Neural progenitor cell (in vitro differentiated cells): ENCODE results near the gene SLC39A1. TPM values are rescaled to one million over a fixed set of nuclear protein-coding genes. Genes with fewer than 3 reads are reported as not detected.

Experiments used
- DNase-seq: peaks from one replicate; pipeline ENCODE4 v3.0.0-alpha.2; 2016; ENCODE audit warnings: low spot score
- H2AFZ ChIP-seq: fragments of 200-600 bp; sonication (generic); replicated peaks from 2 replicates; pipeline ENCODE4 v1.6.1; 2016; ENCODE audit warnings: antibody characterized with exemption
- H3F3A ChIP-seq: fragments of 200-600 bp; sonication (generic); 2 replicates; pipeline ENCODE4 v1.6.1; 2016; ENCODE audit warnings: antibody characterized with exemption, low read depth
- H3K27ac ChIP-seq: fragments of 200-600 bp; sonication (generic); 2 replicates; pipeline ENCODE4 v1.5.1; 2016; ENCODE audit warnings: mild to moderate bottlenecking
- H3K27me3 ChIP-seq: fragments of 200-600 bp; sonication (generic); 2 replicates; pipeline ENCODE4 v1.6.1; 2016; ENCODE audit warnings: mild to moderate bottlenecking, moderate library complexity
- H3K36me3 ChIP-seq: fragments of 200-600 bp; sonication (generic); 2 replicates; pipeline ENCODE4 v1.5.1; 2016
- H3K4me1 ChIP-seq: fragments of 200-600 bp; sonication (generic); 2 replicates; pipeline ENCODE4 v1.6.1; 2016; ENCODE audit warnings: mixed run types
- H3K4me2 ChIP-seq: fragments of 200-600 bp; sonication (generic); 2 replicates; pipeline ENCODE4 v1.6.1; 2016
- H3K4me3 ChIP-seq: fragments of 200-600 bp; sonication (generic); 2 replicates; pipeline ENCODE4 v1.5.1; 2016
- H3K79me2 ChIP-seq: fragments of 200-600 bp; sonication (generic); 2 replicates; pipeline ENCODE4 v1.6.1; 2016; ENCODE audit warnings: low read depth
- H3K9ac ChIP-seq: fragments of 200-600 bp; sonication (generic); 2 replicates; pipeline ENCODE4 v1.6.1; 2016
- H3K9me3 ChIP-seq: fragments of 200-600 bp; sonication (generic); 2 replicates; pipeline ENCODE4 v1.5.1; 2016; ENCODE audit warnings: low read depth
- H4K20me1 ChIP-seq: fragments of 200-600 bp; sonication (generic); 2 replicates; pipeline ENCODE4 v1.6.1; 2016; ENCODE audit warnings: low read depth
- H3K27ac Mint-ChIP-seq: 3 replicates; pipeline ENCODE4 v1.8.0; 2021; ENCODE audit warnings: mixed read lengths
- H3K27me3 Mint-ChIP-seq: 2 replicates; pipeline ENCODE4 v1.8.0; 2022; ENCODE audit warnings: low read depth, mild to moderate bottlenecking, inconsistent platforms, moderate library complexity, mixed read lengths; ENCODE audit not compliant: insufficient read depth
- H3K36me3 Mint-ChIP-seq: 3 replicates; pipeline ENCODE4 v1.8.0; 2021; ENCODE audit warnings: mixed read lengths
- H3K4me1 Mint-ChIP-seq: 3 replicates; pipeline ENCODE4 v1.8.0; 2021; ENCODE audit warnings: mixed read lengths
- H3K4me3 Mint-ChIP-seq: 3 replicates; pipeline ENCODE4 v1.8.0; 2021; ENCODE audit warnings: mild to moderate bottlenecking, moderate library complexity, mixed read lengths
- H3K9me3 Mint-ChIP-seq: 3 replicates; pipeline ENCODE4 v1.8.0; 2020; ENCODE audit warnings: mixed read lengths
- EZH2 ChIP-seq: fragments of 200-600 bp; sonication (generic); IDR thresholded peaks from 2 replicates; pipeline ENCODE4 v1.6.1; 2017; ENCODE audit warnings: antibody characterized with exemption, mild to moderate bottlenecking, moderate library complexity
- EZH2phosphoT487 ChIP-seq: fragments of 200-600 bp; sonication (generic); IDR thresholded peaks from 2 replicates; pipeline ENCODE4 v1.6.1; 2017; ENCODE audit warnings: antibody characterized with exemption
- total RNA-seq: library from RNA; depleted of rRNA; stranded (reverse); fragments of >200 nt; gene quantifications from 2 replicates; pipeline ENCODE4 v1.2.3, GENCODE V29; 2015; ENCODE audit warnings: low replicate concordance
- TF ChIP-seq, protein P1 (sequence below): fragments of 200-600 bp; sonication (generic); IDR thresholded peaks from 2 replicates; pipeline ENCODE4 v1.5.1; 2017; ENCODE audit warnings: antibody characterized with exemption, mild to moderate bottlenecking

The SLC39A1 gene
- total RNA-seq, 1 donor from 2014 or later, result 73.2 TPM

DNA sequence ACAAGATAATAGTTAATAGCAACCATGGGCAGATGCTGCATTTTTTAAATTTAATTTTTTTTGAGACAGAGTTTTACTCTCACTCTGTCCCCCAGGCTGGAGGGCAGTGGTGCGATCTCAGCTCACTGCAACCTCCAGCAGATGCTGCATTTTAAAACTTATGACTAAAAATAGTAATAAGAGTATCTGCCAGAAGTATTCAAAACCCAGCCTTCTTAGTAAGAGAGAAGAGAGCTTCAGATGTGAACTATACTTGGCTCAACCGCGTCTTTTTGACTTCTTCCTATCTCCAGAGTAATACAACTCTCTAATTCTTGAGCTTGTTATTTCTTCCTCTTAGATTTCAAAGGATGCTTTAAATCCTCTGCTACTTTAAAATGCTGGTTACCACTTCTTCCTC is 31.9 kb upstream of the SLC39A1 start:
- peaks cover 30% of the 10 kb centered on the region for H3K36me3 Mint-ChIP-seq

DNA sequence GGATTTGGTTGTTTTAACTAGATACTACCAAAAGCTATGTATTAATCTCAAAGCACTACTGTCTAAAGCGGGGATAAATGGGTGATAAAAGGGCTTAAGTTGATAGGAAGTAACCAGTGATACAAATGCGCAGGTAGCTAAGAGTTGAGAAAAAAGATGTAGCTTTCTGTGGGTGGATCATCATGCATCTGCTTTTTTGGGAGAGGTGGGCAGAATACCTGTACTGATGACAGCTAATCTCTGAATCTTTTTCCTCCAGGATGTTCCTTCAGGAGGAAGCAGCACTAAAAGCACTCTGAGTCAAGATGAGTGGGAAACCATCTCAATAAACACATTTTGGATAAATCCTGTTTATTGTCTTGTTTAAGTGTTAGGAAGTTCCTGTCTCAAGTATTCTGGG is 28.5 kb upstream of the SLC39A1 start:
- Histone ChIP-seq H3K27me3 (no peaks in the 10 kb centered on the region), H3K27ac (peak overlapping the region; percentile 34), H3K4me2 (peak overlapping the region; percentile 100), H3K79me2 (peaks cover 29% of the 10 kb centered on the region), H2AFZ (no peak overlapping the region), H3K9me3 (no peaks in the 10 kb centered on the region), H3K36me3 (peaks cover 14% of the 10 kb centered on the region), H3K4me3 (peak overlapping the region; percentile 87), H4K20me1 (peaks cover 18% of the 10 kb centered on the region), H3K4me1 (peaks cover 14% of the 10 kb centered on the region), H3K9ac (peak overlapping the region; percentile 87), H3F3A (peaks cover 62% of the 10 kb centered on the region)
- Mint-ChIP-seq H3K4me1 (peaks cover 23% of the 10 kb centered on the region), H3K27me3 (peaks cover 6% of the 10 kb centered on the region), H3K36me3 (peaks cover 30% of the 10 kb centered on the region), H3K27ac (no peak overlapping the region), H3K9me3 (no peaks in the 10 kb centered on the region), H3K4me3 (peak overlapping the region; percentile 98)
- TF ChIP-seq, protein P1, sequence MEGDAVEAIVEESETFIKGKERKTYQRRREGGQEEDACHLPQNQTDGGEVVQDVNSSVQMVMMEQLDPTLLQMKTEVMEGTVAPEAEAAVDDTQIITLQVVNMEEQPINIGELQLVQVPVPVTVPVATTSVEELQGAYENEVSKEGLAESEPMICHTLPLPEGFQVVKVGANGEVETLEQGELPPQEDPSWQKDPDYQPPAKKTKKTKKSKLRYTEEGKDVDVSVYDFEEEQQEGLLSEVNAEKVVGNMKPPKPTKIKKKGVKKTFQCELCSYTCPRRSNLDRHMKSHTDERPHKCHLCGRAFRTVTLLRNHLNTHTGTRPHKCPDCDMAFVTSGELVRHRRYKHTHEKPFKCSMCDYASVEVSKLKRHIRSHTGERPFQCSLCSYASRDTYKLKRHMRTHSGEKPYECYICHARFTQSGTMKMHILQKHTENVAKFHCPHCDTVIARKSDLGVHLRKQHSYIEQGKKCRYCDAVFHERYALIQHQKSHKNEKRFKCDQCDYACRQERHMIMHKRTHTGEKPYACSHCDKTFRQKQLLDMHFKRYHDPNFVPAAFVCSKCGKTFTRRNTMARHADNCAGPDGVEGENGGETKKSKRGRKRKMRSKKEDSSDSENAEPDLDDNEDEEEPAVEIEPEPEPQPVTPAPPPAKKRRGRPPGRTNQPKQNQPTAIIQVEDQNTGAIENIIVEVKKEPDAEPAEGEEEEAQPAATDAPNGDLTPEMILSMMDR, result no peak
- TF ChIP-seq EZH2phosphoT487 (no peak), EZH2 (no peak)
- DNase-seq, result no peak

More for the DNA sequence above, 31.9 kb upstream of the SLC39A1 start:
- Histone ChIP-seq H4K20me1 (peaks cover 18% of the 10 kb centered on the region), H3K79me2 (peaks cover 29% of the 10 kb centered on the region), H3K4me2 (no peak overlapping the region), H3K36me3 (peaks cover 14% of the 10 kb centered on the region), H3K4me3 (no peak overlapping the region), H3K27me3 (no peaks in the 10 kb centered on the region), H3K9ac (no peak overlapping the region), H3F3A (peaks cover 63% of the 10 kb centered on the region), H3K4me1 (peaks cover 14% of the 10 kb centered on the region), H3K27ac (no peak overlapping the region), H3K9me3 (no peaks in the 10 kb centered on the region), H2AFZ (no peak overlapping the region)
- H3K27ac Mint-ChIP-seq, result no peak overlapping the region
- no peaks in the 10 kb centered on the region for H3K9me3 Mint-ChIP-seq
- peaks cover 20% of the 10 kb centered on the region for H3K4me1 Mint-ChIP-seq
- no peak for DNase-seq
- H3K27me3 Mint-ChIP-seq, result peaks cover 6% of the 10 kb centered on the region
- H3K4me3 Mint-ChIP-seq, result no peak overlapping the region
- TF ChIP-seq EZH2phosphoT487 (no peak), EZH2 (no peak)
- TF ChIP-seq, protein P1, result no peak

DNA sequence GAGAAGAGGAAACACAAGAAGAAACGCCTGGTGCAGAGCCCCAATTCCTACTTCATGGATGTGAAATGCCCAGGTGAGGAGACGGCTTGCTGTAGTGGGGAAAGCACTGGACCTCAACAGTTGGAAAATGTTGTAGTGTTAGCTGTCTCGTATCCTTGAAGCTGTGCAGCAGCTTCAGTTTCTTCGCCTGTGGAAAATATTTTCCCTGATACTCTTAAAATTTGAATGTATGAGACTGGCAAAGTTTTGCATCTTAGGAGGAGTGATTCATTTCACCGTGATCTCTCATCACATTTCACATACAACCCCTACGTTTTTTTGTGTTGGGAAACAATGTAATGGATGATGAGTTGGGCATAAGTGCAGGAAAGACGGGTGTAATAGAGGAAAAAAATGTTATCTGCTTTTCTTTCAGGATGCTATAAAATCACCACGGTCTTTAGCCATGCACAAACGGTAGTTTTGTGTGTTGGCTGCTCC is 27.9 kb upstream of the SLC39A1 start:
- no peak for DNase-seq
- peak overlapping the region; percentile 39 for H3K27ac Mint-ChIP-seq
- H3K9me3 Mint-ChIP-seq, result no peaks in the 10 kb centered on the region
- no peak overlapping the region for H2AFZ ChIP-seq
- H3K4me3 Mint-ChIP-seq, result peak overlapping the region; percentile 98
- peaks cover 28% of the 10 kb centered on the region for H3K4me1 Mint-ChIP-seq
- H3K79me2 ChIP-seq, result peaks cover 29% of the 10 kb centered on the region
- peaks cover 6% of the 10 kb centered on the region for H3K27me3 Mint-ChIP-seq
- no peaks in the 10 kb centered on the region for H3K27me3 ChIP-seq
- TF ChIP-seq, protein P1, result no peak
- TF ChIP-seq EZH2phosphoT487 (no peak), EZH2 (no peak)
- H3K9ac ChIP-seq, result peak overlapping the region; percentile 87
- peaks cover 18% of the 10 kb centered on the region for H4K20me1 ChIP-seq
- H3K27ac ChIP-seq, result peak overlapping the region; percentile 34
- H3K36me3 Mint-ChIP-seq, result peaks cover 30% of the 10 kb centered on the region
- H3K4me2 ChIP-seq, result peak overlapping the region; percentile 100
- H3K9me3 ChIP-seq, result no peaks in the 10 kb centered on the region
- H3K36me3 ChIP-seq, result peaks cover 14% of the 10 kb centered on the region
- H3K4me1 ChIP-seq, result peaks cover 14% of the 10 kb centered on the region
- peaks cover 61% of the 10 kb centered on the region for H3F3A ChIP-seq
- H3K4me3 ChIP-seq, result peak overlapping the region; percentile 87
